HG03159 (cell line): ENCODE measurements around the gene RIC1.
"Not testable (repeated sequence)": the region's sequence is repeated elsewhere in the genome, so short reads cannot be mapped to it uniquely, and the experiment has no call there.

Experiments used
- ATAC-seq: cut with Tn5 transposase; IDR thresholded peaks from one replicate; pipeline ENCODE4 v1.9.1; 2021; ENCODE audit warnings: mild to moderate bottlenecking, moderate library complexity; ENCODE audit not compliant: unreplicated experiment

RIC1 gene

DNA sequence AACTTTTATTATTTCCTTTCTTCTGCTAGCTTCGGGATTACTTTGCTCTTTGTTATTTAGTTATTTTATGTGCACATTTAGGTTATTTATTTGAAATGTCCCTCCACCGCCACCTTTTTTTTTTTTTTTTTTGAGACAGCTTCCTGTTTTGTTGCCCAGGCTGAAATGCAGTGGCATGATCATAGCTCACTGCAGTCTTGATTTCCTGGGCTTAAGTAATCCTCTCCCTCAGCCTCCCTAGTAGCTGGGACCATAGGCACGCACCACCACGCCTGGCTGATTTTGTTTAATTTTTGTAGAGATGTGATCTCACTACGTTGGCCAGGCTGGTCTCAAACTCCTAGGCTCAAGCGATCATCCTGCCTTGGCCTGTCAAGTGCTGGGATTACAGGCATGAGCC lies 38.5 kb downstream of the RIC1 start:
- no peak for ATAC-seq

DNA sequence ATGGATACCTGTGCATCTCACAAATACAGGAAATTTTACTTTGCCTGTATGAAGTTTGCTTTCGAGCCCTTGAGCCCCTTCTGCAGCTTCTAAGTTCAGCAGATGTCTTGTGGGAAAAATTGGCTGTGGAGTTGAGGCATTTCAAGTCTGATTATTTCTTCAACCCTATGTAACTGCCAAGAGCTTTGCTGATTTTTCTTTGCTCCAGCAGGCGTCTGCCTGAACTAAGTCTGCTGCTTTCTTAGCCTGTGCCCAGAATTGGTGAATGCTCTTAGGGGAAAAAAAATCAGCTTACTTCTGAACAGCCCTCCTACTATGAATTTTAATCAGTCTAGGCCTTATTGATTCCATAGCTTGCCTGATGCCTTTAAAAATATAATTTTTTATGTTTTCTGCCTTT lies 41.2 kb downstream of the RIC1 start:
- no peak for ATAC-seq

DNA sequence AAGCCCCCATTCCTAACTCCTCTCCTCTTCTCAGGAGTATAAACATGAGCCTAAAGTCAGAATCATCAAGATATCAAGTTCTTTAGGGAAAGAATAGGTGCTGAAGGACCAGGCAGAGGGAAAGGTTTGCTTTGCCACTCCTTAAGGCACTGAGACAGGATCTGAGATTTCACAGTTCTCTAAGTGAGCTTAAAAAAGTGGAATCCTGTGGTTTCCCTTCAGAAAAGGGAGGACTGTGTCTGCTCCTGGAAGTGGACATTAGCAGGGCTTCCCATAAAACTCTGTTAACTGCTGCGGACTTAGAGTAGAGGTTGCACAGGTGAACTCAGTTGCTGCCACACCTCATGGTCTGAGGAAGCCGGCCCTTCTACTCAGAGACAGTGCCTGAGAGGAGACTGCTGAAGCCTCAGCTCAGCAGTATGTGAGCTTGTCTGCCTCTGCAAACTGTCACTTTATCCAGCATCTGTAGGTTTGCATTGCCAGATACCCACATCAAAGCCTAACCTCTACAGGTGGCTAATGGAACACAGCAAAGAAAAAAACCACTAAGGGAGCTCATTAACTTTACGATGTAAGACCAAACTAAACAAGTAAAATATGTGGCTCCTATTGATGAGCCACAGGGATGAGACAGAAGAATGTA lies 42.9 kb downstream of the RIC1 start:
- no peak for ATAC-seq

DNA sequence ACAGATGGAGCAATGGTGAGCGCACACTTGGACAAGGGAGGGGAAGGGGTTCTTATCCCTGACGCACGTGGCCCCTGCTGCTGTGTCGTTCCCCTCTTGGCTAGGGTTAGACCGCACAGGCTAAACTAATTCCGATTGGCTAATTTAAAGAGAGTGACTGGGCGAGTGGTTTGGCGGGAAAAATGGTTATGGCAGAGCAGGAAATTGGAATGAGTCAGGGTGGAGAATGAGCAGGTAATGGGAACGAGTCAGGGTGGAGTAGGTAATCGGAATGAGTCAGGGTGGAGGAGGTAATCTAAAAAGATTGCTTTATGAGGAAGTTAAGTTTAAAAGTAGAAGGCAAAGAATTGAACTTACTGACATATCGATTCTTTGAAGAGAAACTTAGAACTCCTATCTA lies 46.1 kb downstream of the RIC1 start:
- not testable (repeated sequence) for ATAC-seq

DNA sequence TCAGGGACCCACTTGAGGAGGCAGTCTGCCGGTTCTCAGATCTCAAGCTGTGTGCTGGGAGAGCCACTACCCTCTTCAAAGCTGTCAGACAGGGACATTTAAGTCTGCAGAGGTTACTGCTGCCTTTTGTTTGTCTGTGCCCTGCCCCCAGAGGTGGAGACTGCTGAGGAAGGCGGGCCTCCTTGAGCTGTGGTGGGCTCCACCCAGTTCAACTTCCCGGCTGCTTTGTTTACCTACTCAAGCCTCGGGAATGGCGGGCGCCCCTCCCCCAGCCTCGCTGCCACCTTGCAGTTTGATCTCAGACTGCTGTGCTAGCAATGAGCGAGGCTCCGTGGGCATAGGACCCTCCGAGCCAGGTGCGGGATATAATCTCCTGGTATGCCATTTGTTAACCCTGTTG lies 54.7 kb downstream of the RIC1 start:
- not testable (repeated sequence) for ATAC-seq

DNA sequence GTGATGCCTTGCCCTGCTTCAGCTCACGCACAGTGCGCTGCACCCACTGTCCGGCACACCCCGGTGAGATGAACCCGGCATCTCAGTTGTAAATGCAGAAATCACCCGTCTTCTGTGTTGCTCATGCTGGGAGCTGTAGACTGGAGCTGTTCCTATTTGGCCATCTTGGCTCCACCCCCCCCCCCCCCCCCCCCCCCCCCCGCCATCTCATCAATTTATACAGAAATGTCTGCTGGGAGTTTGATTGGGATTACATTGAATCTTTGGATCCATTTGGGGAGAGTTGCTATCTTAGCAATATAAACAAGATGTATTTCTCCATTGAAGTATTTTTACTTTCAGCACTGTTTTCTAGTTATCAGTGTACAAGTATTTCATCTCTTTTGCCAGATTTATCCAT lies 55.2 kb downstream of the RIC1 start:
- ATAC-seq, result no peak

DNA sequence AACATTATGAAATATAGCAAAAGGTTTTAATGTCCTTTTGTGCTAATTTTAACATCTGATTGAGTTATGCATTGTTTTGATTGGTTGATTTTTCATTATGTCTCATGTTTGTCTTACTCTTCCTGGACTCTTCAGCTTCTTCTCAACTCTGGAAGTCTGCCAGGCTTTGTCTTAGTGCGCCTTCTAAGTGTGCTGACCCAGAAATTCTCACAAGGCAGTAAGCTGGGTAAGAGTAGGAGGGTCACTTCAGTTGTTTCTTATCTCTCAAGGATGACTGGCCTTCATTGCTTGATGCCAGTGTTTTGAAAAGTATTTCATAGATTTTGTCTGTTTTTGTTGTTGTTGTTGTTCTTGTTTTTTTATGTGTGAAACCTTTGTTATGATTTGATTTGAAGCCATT lies 59.2 kb downstream of the RIC1 start:
- no peak for ATAC-seq

DNA sequence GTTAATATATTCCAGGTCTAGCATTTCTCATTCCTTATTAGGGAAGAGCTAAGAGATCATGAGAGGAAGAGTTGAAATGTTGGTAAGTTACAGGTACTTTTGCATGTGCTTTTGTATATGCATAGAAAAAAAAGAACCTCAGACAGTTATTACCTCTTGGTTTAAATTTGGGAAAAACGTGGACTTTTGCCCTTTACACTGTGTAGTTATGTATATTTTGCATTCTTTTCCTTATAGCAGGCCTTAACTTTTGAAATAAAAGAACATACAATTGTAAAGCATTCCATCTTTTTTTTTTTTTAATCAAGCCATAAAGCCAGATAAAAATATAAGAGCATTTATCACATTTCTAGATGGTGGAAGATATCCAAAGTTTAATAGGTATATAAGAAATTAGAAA lies 61.4 kb downstream of the RIC1 start:
- ATAC-seq, result no peak

DNA sequence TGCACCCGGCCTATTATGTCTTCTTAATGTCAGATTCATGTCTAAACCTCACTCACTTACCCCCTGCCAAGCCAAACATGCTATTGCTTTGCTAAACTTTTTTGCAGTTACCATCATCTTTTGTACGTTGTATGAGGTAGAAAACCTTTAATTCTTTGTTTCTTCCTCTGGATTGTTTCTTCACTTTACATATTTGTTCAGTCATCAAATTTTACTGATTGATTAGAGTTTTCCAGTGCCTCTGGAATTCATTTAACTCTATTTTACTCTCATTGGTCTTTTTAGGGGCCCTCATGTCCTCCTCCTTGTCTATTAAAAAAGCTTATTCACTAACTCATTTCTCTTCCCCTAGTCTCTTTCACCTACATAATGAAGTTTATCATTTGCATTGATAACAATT lies 67.0 kb downstream of the RIC1 start:
- ATAC-seq, result no peak

DNA sequence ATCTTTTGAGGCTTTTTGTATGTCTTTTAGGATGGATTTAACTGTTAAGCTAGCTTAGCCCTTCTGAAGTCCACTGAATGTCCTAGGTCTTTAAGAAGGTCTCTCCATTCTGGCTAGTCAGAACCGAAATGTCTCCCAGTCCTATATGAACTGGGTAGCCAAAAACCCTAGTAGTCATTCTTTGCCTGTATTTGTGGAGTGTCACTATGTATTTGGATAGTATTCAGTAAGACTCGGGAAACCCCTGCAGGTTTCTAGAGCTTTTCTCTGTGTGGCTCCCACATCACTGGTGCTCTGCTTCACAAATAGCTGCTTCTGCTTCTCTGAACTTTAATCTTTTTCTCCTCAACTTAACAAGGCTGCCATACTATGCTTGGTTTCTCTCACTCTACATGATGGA lies 68.0 kb downstream of the RIC1 start:
- ATAC-seq, result no peak

DNA sequence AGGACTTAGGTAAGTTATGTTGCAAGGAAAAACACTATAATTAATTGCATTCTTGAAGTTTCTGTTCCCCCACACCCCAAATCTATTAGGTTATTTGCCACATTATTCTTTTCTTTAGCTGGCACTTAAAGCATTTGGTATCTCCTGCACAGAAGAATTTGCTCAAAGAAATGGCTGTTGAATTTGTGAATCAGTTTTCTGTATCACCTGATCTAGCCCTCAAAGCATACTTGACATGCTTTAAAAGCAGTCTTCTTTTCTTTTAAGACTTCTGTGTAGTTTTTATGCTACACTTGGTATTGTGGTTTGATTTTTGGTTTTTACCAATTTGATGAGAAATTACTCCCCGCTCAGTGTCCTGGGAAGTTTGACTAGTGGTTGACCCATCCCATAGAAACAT lies 69.1 kb downstream of the RIC1 start:
- no peak for ATAC-seq

DNA sequence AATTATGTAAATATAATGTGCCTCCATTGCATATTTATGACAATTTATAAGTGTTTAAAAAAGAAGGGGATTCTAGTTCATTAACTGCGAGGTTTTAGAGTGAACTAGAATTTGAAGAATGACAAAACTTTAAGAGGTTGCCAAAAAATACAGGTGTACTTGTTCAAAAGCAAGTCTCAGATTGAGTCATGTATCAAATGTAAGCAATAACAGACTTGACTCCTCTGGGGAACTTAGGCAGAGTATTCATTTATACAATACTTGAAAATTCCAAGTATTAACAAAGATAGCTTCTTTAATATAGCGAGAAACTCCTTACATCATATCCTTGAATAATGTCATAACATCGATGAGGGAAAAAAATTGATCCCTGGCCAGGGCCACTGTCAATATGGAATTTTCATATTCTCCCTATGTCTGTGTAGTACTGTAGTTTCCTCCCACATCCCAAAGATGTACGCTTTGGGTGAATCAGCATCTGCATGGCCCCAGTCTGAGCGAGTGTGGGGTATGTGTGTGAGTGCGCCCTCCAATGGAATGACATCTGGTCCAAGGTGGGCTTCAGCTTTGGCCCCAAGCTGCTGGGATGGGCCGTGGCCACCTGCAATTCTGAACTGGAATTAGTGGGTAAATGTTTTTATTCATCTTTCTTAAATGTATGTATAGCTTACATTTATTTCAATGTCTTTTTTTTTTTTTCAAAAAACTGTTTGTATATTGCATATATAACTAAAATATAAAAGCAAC lies 70.1 kb downstream of the RIC1 start:
- no peak for ATAC-seq

DNA sequence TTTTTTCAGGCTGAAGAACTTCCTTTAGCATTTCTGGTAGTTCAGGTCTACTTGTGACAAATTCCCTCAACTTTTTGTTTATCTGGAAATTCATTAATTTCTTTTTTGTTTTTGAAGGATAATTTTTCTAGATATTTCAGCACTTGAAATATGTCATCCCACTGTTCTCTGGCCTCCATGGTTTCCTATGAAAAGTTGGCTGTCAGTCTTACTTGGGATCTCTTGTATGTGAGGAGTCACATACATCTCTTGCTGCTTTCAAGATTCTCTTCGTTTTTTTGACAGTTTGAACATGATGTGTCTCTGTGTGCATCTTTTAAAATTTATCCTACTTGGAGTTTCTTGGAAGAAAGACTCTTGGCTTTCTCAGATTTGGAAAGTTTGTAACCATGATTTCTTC lies 79.5 kb downstream of the RIC1 start:
- no peak for ATAC-seq

DNA sequence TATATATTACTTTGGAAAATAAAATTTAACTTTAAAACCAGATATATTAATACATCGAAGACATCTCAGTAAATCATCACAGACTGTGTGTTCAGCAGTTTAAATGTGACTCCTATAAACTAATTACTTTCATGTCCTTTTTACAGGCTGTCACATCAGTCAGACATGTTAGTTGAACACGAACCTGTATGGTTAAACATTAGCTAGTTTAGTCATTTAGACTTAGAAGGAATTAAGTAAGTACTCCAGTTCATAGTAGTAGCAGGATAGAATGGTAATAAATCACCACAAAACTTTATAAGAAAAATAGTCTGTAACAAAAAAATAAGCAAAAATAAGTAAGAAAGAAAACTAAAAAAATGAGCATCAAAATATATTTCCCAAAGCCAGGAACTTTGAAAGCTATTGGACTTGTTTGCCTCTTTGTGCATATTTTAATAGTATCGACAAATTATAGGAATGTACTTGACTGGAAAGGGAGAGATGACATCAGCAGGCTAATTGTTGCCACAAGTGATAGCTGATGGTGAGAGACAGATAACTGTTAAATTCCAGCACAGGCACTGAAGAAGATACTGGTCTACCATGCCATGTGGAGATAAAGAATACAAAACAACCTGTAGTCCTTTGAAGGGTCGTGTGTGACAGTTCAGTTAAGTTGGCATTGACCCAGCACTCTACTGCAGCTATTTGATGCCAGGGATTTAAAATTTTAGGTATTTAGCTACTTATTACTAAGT lies 83.9 kb downstream of the RIC1 start:
- no peak for ATAC-seq

DNA sequence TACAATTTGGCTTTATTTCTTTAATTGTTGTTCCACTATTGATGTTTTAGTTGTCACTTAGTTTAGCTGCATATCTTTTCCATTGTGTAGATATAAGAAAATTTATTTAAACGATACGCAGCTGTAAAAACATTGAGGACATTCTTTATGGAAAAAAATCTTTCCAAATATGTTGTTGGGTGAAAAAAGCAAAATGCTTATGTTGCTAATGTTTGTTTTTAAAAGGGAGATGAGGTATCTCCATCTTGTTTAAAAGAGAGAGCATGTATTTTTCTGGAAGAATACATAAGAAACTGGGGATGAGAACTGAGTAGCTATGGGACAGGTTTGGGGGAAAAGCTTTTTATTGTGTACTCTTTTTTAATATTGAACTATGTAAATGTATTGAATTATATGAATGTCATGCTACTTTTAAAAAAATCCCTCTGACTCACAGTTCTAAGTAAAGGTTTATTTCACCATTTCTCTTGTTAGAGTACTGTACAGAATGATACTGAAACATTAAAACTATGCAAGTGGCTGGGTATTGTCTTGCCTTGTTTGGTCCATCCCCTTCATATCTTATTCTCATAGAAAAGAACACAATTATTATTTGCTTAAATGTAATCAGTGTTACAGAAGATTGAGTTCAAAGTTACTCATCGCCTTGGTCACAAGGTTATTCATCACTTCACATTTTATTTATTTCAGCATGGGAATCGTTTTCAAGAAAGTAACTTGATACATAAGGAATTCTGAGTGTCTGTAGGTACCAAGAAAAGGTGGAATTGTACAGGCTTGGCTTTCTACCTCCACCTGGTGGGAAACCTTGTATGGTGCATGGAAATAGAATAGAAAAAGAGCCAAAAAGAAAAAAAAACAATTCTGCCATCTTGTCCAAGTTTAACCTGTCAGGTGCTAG lies 85.8 kb downstream of the RIC1 start:
- no peak for ATAC-seq

DNA sequence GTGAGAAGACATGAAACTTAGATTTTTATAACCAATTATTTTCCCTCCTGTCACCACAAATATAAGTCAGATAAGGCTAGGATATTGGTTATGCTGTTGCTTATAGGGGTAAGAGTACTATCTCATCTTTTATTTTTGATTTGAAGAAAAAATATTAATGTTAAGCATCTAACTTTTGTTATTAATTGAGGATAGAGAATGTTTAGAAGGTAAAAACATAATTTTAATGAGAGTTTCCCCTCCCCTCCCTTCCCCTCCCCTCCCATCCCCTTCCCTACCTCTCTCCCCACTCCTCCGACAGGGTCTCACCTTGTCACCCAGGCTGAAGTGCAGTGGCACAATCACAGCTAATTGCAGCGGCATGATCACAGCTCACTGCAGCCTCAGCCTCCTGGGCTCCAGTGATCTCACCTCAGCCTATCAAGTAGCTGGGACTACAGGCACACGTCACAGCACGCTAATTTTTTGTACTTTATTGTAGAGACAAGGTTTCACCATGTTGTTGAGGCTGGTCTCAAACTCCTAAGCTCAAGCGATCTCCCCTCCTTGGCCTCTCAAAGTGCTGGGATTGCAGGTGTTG lies 86.7 kb downstream of the RIC1 start:
- no peak for ATAC-seq

DNA sequence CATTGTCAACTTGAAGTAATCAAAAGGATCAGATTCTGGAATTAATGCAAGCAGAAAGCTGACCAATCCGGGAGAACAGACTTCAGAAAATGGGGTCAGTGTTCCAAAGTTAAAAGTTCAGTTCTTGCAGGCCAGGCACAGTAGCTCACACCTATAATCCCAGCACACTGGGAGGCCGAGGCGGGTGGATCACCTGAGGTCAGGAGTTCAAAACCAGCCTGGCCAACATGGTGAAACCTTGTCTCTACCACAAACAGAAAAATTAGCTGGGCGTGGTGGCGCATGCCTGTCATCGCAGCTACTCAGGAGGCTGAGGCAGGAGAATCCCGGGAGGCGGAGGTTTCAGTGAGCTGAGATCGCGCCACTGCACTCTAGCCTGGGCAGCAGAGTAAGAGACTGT lies 88.5 kb downstream of the RIC1 start:
- ATAC-seq, result not testable (repeated sequence)

DNA sequence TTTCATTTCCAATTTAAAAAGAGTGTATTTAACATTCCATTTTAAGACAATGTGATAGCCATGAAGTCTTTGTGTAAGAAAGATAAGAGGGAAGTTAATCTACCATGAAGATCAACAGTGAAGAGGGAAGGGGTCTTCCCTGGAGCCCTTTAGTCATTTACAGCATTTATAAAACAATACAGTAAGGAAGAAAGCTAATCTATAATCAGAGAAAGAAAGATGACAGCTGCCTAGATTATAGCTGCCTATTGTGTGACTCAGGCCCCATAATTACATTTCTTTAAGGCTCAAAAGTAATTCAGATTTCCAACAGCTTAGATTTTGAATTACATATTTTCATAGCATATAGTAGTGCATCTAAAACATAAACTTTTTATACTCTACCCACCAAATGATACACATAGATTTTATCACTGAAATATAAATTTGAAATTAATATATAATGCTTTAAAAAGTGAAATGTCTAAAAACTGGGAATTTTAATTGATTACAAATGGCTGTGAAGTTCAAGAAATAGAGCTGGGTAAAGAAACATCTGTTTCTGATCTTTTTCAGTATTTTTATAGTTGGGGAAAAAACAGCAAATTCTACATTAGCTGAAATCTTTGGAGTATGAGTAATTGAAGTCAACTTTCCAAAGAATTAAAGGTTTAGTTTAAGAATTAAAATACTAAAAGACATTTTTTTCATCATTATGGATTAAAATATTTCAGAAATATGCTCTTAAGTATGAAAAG lies 89.6 kb downstream of the RIC1 start:
- no peak for ATAC-seq

DNA sequence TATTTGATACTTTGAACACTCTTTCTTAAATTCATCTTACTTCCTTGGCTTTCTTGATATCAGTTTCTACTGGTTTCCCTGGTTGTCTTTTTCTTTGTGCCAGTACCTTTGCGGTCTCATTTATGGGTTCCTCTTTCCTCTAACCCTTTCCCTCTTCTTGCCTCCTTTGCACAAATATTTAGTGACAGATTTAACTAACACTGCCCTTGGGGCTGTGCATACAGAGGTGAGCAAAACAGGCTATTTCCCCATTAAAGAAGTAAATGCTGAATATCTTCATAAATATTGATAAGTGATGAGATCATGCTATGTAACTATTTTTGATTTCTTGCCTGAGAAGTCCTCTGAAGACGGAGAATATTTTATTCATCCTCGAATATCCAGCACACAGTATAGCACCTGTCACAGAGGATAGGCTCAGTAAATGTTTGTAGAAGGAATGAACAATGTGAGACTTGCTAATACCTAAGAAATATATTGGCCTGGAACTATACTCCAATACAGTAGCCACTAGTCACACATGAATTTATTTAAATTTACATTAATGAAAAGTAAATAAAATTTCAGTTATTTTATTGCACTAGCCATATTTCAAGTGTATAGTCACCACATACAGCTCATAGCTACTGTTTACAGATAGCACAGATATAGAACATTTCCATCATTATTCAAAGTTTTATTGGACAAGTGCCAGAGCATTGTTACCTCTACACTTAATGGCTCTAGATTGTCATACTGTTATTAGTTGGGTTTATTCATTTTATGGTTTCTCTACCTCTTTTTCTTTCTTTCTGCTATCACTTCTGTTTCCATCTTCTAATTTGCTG lies 90.4 kb downstream of the RIC1 start:
- ATAC-seq, result no peak
